Astrocyte (in vitro differentiated cells and primary cell): ENCODE data around the gene ACY1. TPM values are rescaled to one million over a fixed set of nuclear protein-coding genes. Genes with fewer than 3 reads are reported as not detected.

Experiments
- DNase-seq: peaks from one replicate; pipeline ENCODE4 v3.0.0-alpha.2; 2010; ENCODE audit warnings: low read depth
- FAIRE-seq: peaks from 2 replicates; lab custom pipeline; 2011; peaks lifted over from hg19 to GRCh38; lab: Jason Lieb, UNC
- H2AFZ ChIP-seq: 2 replicates; pipeline ENCODE4 v1.6.0; 2012; ENCODE audit warnings: low read depth, low read length, inconsistent platforms
- H3K27ac ChIP-seq: 2 replicates; pipeline ENCODE4 v1.5.1; 2011; ENCODE audit warnings: low read depth, low read length, inconsistent platforms
- H3K27me3 ChIP-seq: 2 replicates; pipeline ENCODE4 v1.6.0; 2011; ENCODE audit warnings: low read length, inconsistent platforms; ENCODE audit not compliant: insufficient read depth
- H3K36me3 ChIP-seq: 2 replicates; pipeline ENCODE4 v1.5.1; 2011; ENCODE audit warnings: low read length, inconsistent platforms; ENCODE audit not compliant: insufficient read depth
- H3K4me1 ChIP-seq: 2 replicates; pipeline ENCODE4 v1.5.1; 2011; ENCODE audit warnings: low read length, inconsistent platforms; ENCODE audit not compliant: insufficient read depth
- H3K4me2 ChIP-seq: 2 replicates; pipeline ENCODE4 v1.6.0; 2012; ENCODE audit warnings: low read length, inconsistent platforms
- H3K4me3 ChIP-seq: 2 replicates; pipeline ENCODE4 v1.5.1; 2011; ENCODE audit warnings: low read depth, mild to moderate bottlenecking, low read length, inconsistent platforms; ENCODE audit not compliant: insufficient read depth
- H3K79me2 ChIP-seq: 2 replicates; pipeline ENCODE4 v1.6.0; 2012; ENCODE audit warnings: mild to moderate bottlenecking, low read length, inconsistent platforms; ENCODE audit not compliant: insufficient read depth
- H3K9ac ChIP-seq: 2 replicates; pipeline ENCODE4 v1.6.0; 2012; ENCODE audit warnings: mild to moderate bottlenecking, low read length, inconsistent platforms
- H3K9me3 ChIP-seq: 2 replicates; pipeline ENCODE4 v1.5.1; 2012; ENCODE audit warnings: low read depth, mild to moderate bottlenecking, low read length, inconsistent platforms; ENCODE audit not compliant: insufficient read depth
- H4K20me1 ChIP-seq: 2 replicates; pipeline ENCODE4 v1.6.0; 2012; ENCODE audit warnings: low read length, inconsistent platforms; ENCODE audit not compliant: insufficient read depth
- H3K27ac Mint-ChIP-seq: one replicate; pipeline ENCODE4 v1.8.0; 2021; ENCODE audit warnings: mild to moderate bottlenecking, mixed read lengths; ENCODE audit not compliant: unreplicated experiment
- H3K27me3 Mint-ChIP-seq: one replicate; pipeline ENCODE4 v1.8.0; 2021; ENCODE audit warnings: low read depth, mixed read lengths; ENCODE audit not compliant: unreplicated experiment
- H3K36me3 Mint-ChIP-seq: one replicate; pipeline ENCODE4 v1.8.0; 2021; ENCODE audit warnings: low read depth, mixed read lengths; ENCODE audit not compliant: unreplicated experiment
- H3K4me1 Mint-ChIP-seq: one replicate; pipeline ENCODE4 v1.8.0; 2021; ENCODE audit warnings: low read depth, mixed read lengths; ENCODE audit not compliant: unreplicated experiment
- H3K4me3 Mint-ChIP-seq: one replicate; pipeline ENCODE4 v1.8.0; 2021; ENCODE audit warnings: mild to moderate bottlenecking, moderate library complexity, mixed read lengths; ENCODE audit not compliant: unreplicated experiment
- H3K9me3 Mint-ChIP-seq: one replicate; pipeline ENCODE4 v1.8.0; 2021; ENCODE audit warnings: mild to moderate bottlenecking, mixed read lengths; ENCODE audit not compliant: unreplicated experiment
- CTCF ChIP-seq: IDR thresholded peaks from 2 replicates; pipeline ENCODE4 v1.5.1; 2011; ENCODE audit warnings: low read depth, mild to moderate bottlenecking, inconsistent platforms, low read length, moderate library complexity; ENCODE audit not compliant: insufficient read depth
- EZH2 ChIP-seq: IDR thresholded peaks from 2 replicates; pipeline ENCODE4 v1.6.1; 2012; ENCODE audit warnings: mild to moderate bottlenecking, low read length, inconsistent platforms; ENCODE audit not compliant: insufficient read depth
- total RNA-seq: library from RNA; stranded (reverse); gene quantifications from 2 replicates; pipeline ENCODE4 v1.2.1, GENCODE V29; 2021

ACY1 gene
- total RNA-seq, 1 donor from 2014 or later: 16.4 TPM

GRCh38 chr3:51994530-51994929 lies 11.2 kb downstream of the ACY1 start:
- H3K4me3 ChIP-seq: peak overlapping the region; percentile 93
- H3K36me3 Mint-ChIP-seq: peaks cover 20% of the 10 kb centered on the region
- no peaks in the 10 kb centered on the region for H3K9me3 ChIP-seq
- H3K4me1 Mint-ChIP-seq: peaks cover 17% of the 10 kb centered on the region
- no peak overlapping the region for H2AFZ ChIP-seq
- H3K27me3 ChIP-seq: no peaks in the 10 kb centered on the region
- H3K36me3 ChIP-seq: peaks cover 21% of the 10 kb centered on the region
- peaks cover 25% of the 10 kb centered on the region for H4K20me1 ChIP-seq
- no peak for FAIRE-seq
- H3K27ac Mint-ChIP-seq: peak overlapping the region; percentile 100
- peaks cover 40% of the 10 kb centered on the region for H3K79me2 ChIP-seq
- DNase-seq: no peak
- H3K27ac ChIP-seq: peak overlapping the region; percentile 87
- no peaks in the 10 kb centered on the region for H3K9me3 Mint-ChIP-seq
- H3K4me3 Mint-ChIP-seq: peak overlapping the region; percentile 100
- H3K4me1 ChIP-seq: peaks cover 33% of the 10 kb centered on the region
- TF ChIP-seq EZH2 (no peak), CTCF (no peak)
- H3K27me3 Mint-ChIP-seq: no peaks in the 10 kb centered on the region
- peak overlapping the region; percentile 96 for H3K9ac ChIP-seq
- peak overlapping the region; percentile 84 for H3K4me2 ChIP-seq

GRCh38 chr3:51995346-51996163 lies 12.2 kb downstream of the ACY1 start, which contains the start of gene RPL29:
RPL29 (minus strand) TSS chr3:51995895; CDS start chr3:51995461, 434 bp downstream.
- TF ChIP-seq CTCF: no peak
- TF ChIP-seq EZH2: no peak
- peaks cover 21% of the 10 kb centered on the region for H3K36me3 ChIP-seq
- no peaks in the 10 kb centered on the region for H3K9me3 ChIP-seq
- Mint-ChIP-seq H3K27ac (peak within 1 kb of the TSS; percentile 100), H3K36me3 (peaks cover 20% of the 10 kb centered on the region), H3K4me1 (peaks cover 17% of the 10 kb centered on the region), H3K4me3 (peak within 1 kb of the TSS; percentile 100), H3K9me3 (no peaks in the 10 kb centered on the region), H3K27me3 (no peaks in the 10 kb centered on the region)
- peak within 1 kb of the TSS; percentile 84 for H3K4me2 ChIP-seq
- peaks cover 25% of the 10 kb centered on the region for H4K20me1 ChIP-seq
- no peaks in the 10 kb centered on the region for H3K27me3 ChIP-seq
- peak within 1 kb of the TSS; percentile 87 for H3K27ac ChIP-seq
- peak within 1 kb of the TSS; percentile 62 for H2AFZ ChIP-seq
- H3K79me2 ChIP-seq: peaks cover 40% of the 10 kb centered on the region
- peak within 1 kb of the TSS; percentile 96 for H3K9ac ChIP-seq
- peak within 1 kb of the TSS; percentile 93 for H3K4me3 ChIP-seq
- FAIRE-seq: peak; percentile 37
- DNase-seq: peak; percentile 92
- H3K4me1 ChIP-seq: peaks cover 33% of the 10 kb centered on the region

GRCh38 chr3:51997172-51997571 lies 13.8 kb downstream of the ACY1 start:
- Mint-ChIP-seq H3K4me3 (peak overlapping the region; percentile 61), H3K36me3 (peaks cover 15% of the 10 kb centered on the region), H3K4me1 (peaks cover 14% of the 10 kb centered on the region), H3K27me3 (no peaks in the 10 kb centered on the region), H3K27ac (no peak overlapping the region), H3K9me3 (no peaks in the 10 kb centered on the region)
- Histone ChIP-seq H3K9me3 (no peaks in the 10 kb centered on the region), H3K9ac (no peak overlapping the region), H3K4me1 (peaks cover 29% of the 10 kb centered on the region), H2AFZ (no peak overlapping the region), H3K79me2 (peaks cover 34% of the 10 kb centered on the region), H3K4me3 (no peak overlapping the region), H3K36me3 (peaks cover 21% of the 10 kb centered on the region), H3K4me2 (no peak overlapping the region), H3K27ac (no peak overlapping the region), H3K27me3 (no peaks in the 10 kb centered on the region), H4K20me1 (peaks cover 20% of the 10 kb centered on the region)
- DNase-seq (no peak), FAIRE-seq (no peak)
- TF ChIP-seq CTCF (no peak), EZH2 (no peak)
